Measurements from ENCODE around the gene TMPRSS6. TPM values are rescaled to one million over a fixed set of nuclear protein-coding genes. Genes with fewer than 3 reads are reported as not detected.

Gene TMPRSS6
- total RNA-seq, 2 donors from 2014 or later: not detected

- no peak for ATAC-seq (ENCODE audit: insufficient number of reproducible peaks, low FRiP score, low read depth)
- Histone ChIP-seq H3K27ac (peak overlapping the region in 1 of 2 donors; percentile 86), H3K36me3 (no peaks in the 10 kb centered on the region), H3K9me3 (no peaks in the 10 kb centered on the region), H3K4me3 (peak overlapping the region; percentile 90), H3K4me1 (ENCODE audit: control insufficient read depth in 1 of 2, low read depth in 2 of 2) (peaks cover 26 to 45% of the 10 kb centered on the region in 2 donors), H3K27me3 (replicated peaks; ENCODE audit: insufficient read depth) (no peaks in the 10 kb centered on the region)
- TF ChIP-seq CTCF (IDR thresholded peaks at IDR 0.05): no peak
- DNase-seq (ENCODE audit: low spot score): no peak
Observed at GRCh38 chr22:37018086-37018814, 91.3 kb downstream of the TMPRSS6 start.

GRCh38 chr22:37017356-37017755 lies 92.2 kb downstream of the TMPRSS6 start:
- Histone ChIP-seq H3K4me1 (ENCODE audit: control insufficient read depth in 1 of 2, low read depth in 2 of 2) (peaks cover 26 to 37% of the 10 kb centered on the region in 2 donors), H3K27ac (no peak overlapping the region), H3K9me3 (no peaks in the 10 kb centered on the region), H3K27me3 (replicated peaks; ENCODE audit: insufficient read depth) (no peaks in the 10 kb centered on the region), H3K36me3 (no peaks in the 10 kb centered on the region), H3K4me3 (no peak overlapping the region)
- no peak for DNase-seq (ENCODE audit: low spot score)
- no peak for ATAC-seq (ENCODE audit: insufficient number of reproducible peaks, low FRiP score, low read depth)
- no peak for TF ChIP-seq CTCF (IDR thresholded peaks at IDR 0.05)

- ATAC-seq (ENCODE audit: insufficient number of reproducible peaks, low FRiP score, low read depth): no peak
- no peak overlapping the region for H3K27ac ChIP-seq
- DNase-seq (ENCODE audit: low spot score): no peak
- no peaks in the 10 kb centered on the region for H3K36me3 ChIP-seq
- no peak for TF ChIP-seq CTCF (IDR thresholded peaks at IDR 0.05)
- no peak overlapping the region for H3K4me3 ChIP-seq
- H3K27me3 ChIP-seq (replicated peaks; ENCODE audit: insufficient read depth): no peaks in the 10 kb centered on the region
- H3K9me3 ChIP-seq: no peaks in the 10 kb centered on the region
- peaks cover 26 to 27% of the 10 kb centered on the region in 2 donors for H3K4me1 ChIP-seq (ENCODE audit: control insufficient read depth in 1 of 2, low read depth in 2 of 2)
Observed at GRCh38 chr22:37016134-37016910, 93.2 kb downstream of the TMPRSS6 start.

- H3K4me3 ChIP-seq: no peak overlapping the region
- DNase-seq (ENCODE audit: low spot score): no peak
- H3K27me3 ChIP-seq (replicated peaks; ENCODE audit: insufficient read depth): no peaks in the 10 kb centered on the region
- no peak overlapping the region for H3K27ac ChIP-seq
- peaks cover 19 to 20% of the 10 kb centered on the region in 2 donors for H3K4me1 ChIP-seq (ENCODE audit: control insufficient read depth in 1 of 2, low read depth in 2 of 2)
- H3K36me3 ChIP-seq: no peaks in the 10 kb centered on the region
- ATAC-seq (ENCODE audit: insufficient number of reproducible peaks, low FRiP score, low read depth): no peak
- no peak for TF ChIP-seq CTCF (IDR thresholded peaks at IDR 0.05)
- H3K9me3 ChIP-seq: no peaks in the 10 kb centered on the region
Observed at GRCh38 chr22:37015587-37015878, 94.0 kb downstream of the TMPRSS6 start.

Other genes with a start within 250 kb of the TMPRSS6 start
- 10 to 100 TPM; 38.1 to 68.8 TPM for gene NCF4, start 248.7 kb downstream of the TMPRSS6 start, total RNA-seq
- 10 to 100 TPM; 13.0 to 21.4 TPM for gene CSF2RB, start 196.1 kb downstream of the TMPRSS6 start, total RNA-seq
- gene TST, start 90.3 kb downstream of the TMPRSS6 start, total RNA-seq: 10 to 100 TPM in 1 of 2 donors, 1 to 10 TPM in 1; 8.5 to 26.9 TPM
- gene MPST, start 90.0 kb downstream of the TMPRSS6 start, total RNA-seq: 100 to 1,000 TPM in 1 of 2 donors, 10 to 100 TPM in 1; 70.1 to 108 TPM
- 10 to 100 TPM; 16.7 to 32.4 TPM for gene KCTD17, start 58.0 kb downstream of the TMPRSS6 start, total RNA-seq
- 10 to 100 TPM in 1 of 2 donors, 1 to 10 TPM in 1; 2.0 to 13.1 TPM for gene IL2RB, start 40.2 kb upstream of the TMPRSS6 start, total RNA-seq
- gene C1QTNF6, start 78.5 kb upstream of the TMPRSS6 start, total RNA-seq: 1 to 10 TPM; 1.9 to 2.1 TPM
- not detected for gene SSTR3, start 102.8 kb upstream of the TMPRSS6 start, total RNA-seq
- 10 to 100 TPM; 10.7 to 16.2 TPM for gene RAC2, start 134.6 kb upstream of the TMPRSS6 start, total RNA-seq
- gene CYTH4, start 172.8 kb upstream of the TMPRSS6 start, total RNA-seq: 10 to 100 TPM; 50.8 to 78.0 TPM